Lower leg skin (tissue), 4 donors: ENCODE data around the gene RTRAF. TPM values are rescaled to one million over a fixed set of nuclear protein-coding genes. Genes with fewer than 3 reads are reported as not detected.

Experiments
- DNase-seq, 2 donors: peaks; one replicate each; pipeline ENCODE4 v3.0.0-alpha.2; 2019; ENCODE audit warnings: low spot score in 2 of 2
- H3K4me3 ChIP-seq: fragments of 200-600 bp; sonication (generic); 2 replicates; pipeline ENCODE4 v1.5.1; 2017; ENCODE audit warnings: mild to moderate bottlenecking, low read depth; ENCODE audit not compliant: poor library complexity, severe bottlenecking
- POLR2A ChIP-seq, 2 donors: fragments of 450-650 bp; IDR thresholded peaks; one replicate each; pipeline ENCODE4 v1.6.1; 2016 to 2017; ENCODE audit warnings: antibody characterized with exemption in 2 of 2, mild to moderate bottlenecking in 1 of 2, moderate library complexity in 1 of 2
- WGBS, 2 donors: methylation state at CpG; one replicate each; pipeline ENCODE4 v1.1.5; 2018; 5-methylcytosine and 5-hydroxymethylcytosine counted together
- intact Hi-C: fragments of 100-400 bp; cut with DNase I; formaldehyde crosslinking; loops from one replicate; pipeline ENCODE4 v1.15.0; 2023; ENCODE audit warnings: low total_unique reads
- total RNA-seq, 4 donors: library from RNA; depleted of rRNA; stranded (reverse); fragments of >200 nt; gene quantifications; one replicate each; pipeline ENCODE4 v1.1.0, GENCODE V29; 2016
- TF ChIP-seq, protein P1 (sequence below), 3 donors: fragments of 450-650 bp; IDR thresholded peaks; one replicate each; pipeline ENCODE4 v1.5.1; 2016; ENCODE audit warnings: antibody characterized with exemption in 3 of 3, mild to moderate bottlenecking in 3 of 3, moderate library complexity in 2 of 3

The RTRAF gene
- total RNA-seq, 4 donors from 2014 or later: 32.5 to 48.0 (median 40.6) TPM

DNA sequence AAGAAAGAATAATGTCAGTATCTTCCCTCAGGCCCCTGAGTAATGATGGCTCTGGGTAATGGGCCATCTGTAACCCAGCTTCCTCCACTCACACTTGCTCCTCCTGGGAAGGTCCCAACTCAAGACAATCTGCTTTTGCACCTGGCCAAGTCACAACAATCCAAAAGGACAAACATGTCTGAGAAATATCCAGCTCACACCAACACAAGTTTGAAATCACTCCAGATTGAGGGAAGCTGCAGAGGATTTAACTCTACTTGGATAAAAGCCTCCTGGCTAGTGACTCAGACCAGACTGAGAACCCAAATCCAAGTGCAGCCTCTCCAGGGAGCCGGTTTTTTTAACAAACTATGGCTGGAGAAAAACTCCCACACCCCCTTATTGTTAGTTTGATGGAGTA is 34.2 kb downstream of the RTRAF start:
- WGBS, 2 donors: 32 to 71% methylated on average over 1 of the region's 1 CpG
- H3K4me3 ChIP-seq: no peak overlapping the region
- intact Hi-C loops: no loop called here
- no peak for DNase-seq
- TF ChIP-seq, protein P1, sequence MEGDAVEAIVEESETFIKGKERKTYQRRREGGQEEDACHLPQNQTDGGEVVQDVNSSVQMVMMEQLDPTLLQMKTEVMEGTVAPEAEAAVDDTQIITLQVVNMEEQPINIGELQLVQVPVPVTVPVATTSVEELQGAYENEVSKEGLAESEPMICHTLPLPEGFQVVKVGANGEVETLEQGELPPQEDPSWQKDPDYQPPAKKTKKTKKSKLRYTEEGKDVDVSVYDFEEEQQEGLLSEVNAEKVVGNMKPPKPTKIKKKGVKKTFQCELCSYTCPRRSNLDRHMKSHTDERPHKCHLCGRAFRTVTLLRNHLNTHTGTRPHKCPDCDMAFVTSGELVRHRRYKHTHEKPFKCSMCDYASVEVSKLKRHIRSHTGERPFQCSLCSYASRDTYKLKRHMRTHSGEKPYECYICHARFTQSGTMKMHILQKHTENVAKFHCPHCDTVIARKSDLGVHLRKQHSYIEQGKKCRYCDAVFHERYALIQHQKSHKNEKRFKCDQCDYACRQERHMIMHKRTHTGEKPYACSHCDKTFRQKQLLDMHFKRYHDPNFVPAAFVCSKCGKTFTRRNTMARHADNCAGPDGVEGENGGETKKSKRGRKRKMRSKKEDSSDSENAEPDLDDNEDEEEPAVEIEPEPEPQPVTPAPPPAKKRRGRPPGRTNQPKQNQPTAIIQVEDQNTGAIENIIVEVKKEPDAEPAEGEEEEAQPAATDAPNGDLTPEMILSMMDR (IDR thresholded peaks at IDR 0.05): no peak

DNA sequence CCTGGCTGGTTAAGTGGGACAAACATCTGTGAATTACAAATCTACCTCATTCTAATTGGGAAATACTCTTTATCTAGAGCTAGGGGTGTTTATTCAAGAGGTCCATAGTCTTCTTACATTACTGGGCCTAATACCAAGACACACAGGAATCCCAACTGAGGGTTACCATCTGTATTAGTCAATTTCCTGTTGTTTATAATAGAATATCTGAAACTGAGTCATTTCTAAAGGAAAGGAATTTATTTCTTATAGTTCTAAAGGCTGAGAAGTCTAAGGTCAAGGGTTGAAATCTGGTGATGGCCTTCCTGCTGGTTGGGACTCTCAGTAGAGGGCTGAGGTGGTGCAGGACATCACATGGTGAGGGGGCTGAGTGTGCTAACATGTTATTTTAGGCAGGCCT is 36.0 kb downstream of the RTRAF start:
- DNase-seq: no peak
- intact Hi-C loops: no loop called here
- no peak for TF ChIP-seq POLR2A (IDR thresholded peaks at IDR 0.05)
- H3K4me3 ChIP-seq: no peak overlapping the region

DNA sequence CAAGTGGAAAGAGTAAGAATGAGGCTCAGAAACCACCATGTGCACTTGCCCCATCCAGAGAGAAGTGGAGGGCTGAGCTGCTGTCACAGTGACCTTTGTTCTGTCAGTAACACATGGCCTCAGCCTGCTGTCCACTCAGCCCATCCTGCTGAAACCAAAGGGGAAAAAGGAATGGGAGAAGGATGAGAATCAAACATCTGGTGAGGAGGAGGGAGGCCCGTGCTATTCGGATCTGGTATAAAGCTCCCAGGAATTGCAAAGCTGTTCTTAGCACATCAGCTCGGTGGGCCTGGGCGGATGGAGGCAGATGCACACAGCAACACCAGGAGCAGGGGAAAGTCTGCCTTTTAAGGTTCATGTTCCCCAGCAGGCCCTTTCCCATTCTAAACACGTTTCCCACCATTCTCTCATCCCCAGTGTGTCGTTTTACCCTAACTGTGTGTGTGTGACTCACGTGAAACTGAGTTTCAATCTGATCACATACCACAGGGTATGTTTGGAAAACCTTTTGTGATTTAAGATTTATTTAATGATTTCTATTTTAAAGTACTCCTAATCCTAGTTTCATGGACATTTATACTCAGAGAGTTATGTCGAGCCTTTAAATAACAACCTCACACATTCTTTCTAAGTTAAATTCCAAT is 36.8 kb downstream of the RTRAF start:
- no peak for TF ChIP-seq POLR2A (IDR thresholded peaks at IDR 0.05)
- TF ChIP-seq, protein P1 (IDR thresholded peaks at IDR 0.05): no peak
- WGBS, 2 donors: 75 to 83% methylated on average over 8 of the region's 8 CpGs
- no peak overlapping the region for H3K4me3 ChIP-seq
- DNase-seq: no peak
- intact Hi-C loops: no loop called here

DNA sequence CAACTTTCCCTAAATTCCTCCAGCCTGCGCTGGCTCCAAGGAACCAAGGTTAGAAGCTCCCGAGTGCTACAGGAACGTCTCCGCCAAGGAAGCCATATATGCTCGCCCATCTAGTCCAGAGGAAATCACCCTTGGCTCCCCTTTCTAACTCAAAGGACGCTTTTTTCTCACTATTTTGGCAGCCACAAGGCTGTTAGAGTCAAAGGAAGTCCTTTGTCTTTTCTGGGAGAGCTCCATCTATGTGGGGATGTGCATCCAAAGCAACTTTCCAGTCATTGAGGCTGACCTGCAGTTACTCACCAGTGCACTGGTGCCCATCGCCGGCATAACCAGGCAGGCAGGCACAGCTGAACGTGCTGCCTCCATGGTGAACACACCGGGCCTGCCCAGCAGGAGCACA is 37.6 kb downstream of the RTRAF start:
- intact Hi-C loops: no loop called here
- DNase-seq: no peak
- 85 to 86% methylated on average over 10 of the region's 10 CpGs for WGBS, 2 donors
- no peak for TF ChIP-seq POLR2A (IDR thresholded peaks at IDR 0.05)
- TF ChIP-seq, protein P1 (IDR thresholded peaks at IDR 0.05): no peak
- no peak overlapping the region for H3K4me3 ChIP-seq

DNA sequence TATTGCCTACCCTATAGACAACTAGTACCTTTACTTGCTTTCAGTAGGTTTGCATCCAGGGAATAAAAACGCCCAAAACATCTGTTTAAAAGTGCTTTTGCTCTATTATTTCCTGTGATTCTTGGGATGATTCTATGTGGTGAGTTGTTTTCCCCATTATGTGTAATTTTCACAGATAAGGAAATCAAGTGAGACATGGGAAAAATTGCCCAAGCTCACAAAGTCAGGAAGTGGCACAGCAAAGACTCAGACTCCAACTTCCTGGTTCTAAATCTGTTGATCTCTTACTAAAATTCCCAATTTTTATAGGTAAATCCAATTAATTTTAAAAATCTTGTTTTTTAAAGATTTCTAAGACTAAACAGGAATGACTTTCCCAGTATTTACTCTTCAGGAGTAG is 40.5 kb downstream of the RTRAF start:
- WGBS, 2 donors: 74 to 79% methylated on average over 1 of the region's 1 CpG
- H3K4me3 ChIP-seq: no peak overlapping the region
- no peak for TF ChIP-seq POLR2A (IDR thresholded peaks at IDR 0.05)
- TF ChIP-seq, protein P1 (IDR thresholded peaks at IDR 0.05): no peak
- intact Hi-C loops: no loop called here
- no peak for DNase-seq

DNA sequence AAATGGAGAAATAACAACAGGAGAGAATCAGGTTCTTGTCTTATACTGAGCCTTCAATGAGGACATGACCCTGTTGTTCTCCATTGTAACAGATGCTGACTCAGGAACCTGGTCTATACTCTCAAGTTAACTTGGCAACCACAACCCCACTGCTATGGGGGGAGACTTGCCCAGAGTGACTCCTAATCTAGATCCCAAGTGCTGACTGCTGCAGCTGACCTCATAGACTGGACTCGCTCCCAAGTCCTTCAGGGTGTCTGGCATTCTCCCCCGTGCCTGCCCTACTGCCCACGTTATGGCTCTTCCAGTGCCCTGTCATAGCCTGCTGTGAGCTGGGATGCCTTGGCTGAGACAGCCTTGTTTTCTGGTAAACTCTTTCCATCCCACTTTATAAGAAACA is 42.4 kb downstream of the RTRAF start:
- WGBS, 2 donors: 46 to 47% methylated on average over 3 of the region's 3 CpGs
- no peak overlapping the region for H3K4me3 ChIP-seq
- intact Hi-C loops: no loop called here
- TF ChIP-seq, protein P1 (IDR thresholded peaks at IDR 0.05): no peak
- no peak for TF ChIP-seq POLR2A (IDR thresholded peaks at IDR 0.05)
- no peak for DNase-seq
